CD4-positive, alpha-beta T cell (primary cell): Measurements from ENCODE around the gene SACS. TPM values are rescaled to one million over a fixed set of nuclear protein-coding genes. Genes with fewer than 3 reads are reported as not detected.

Experiments
- ATAC-seq: fragments of 200-7000 bp; cut with Tn5 transposase; one replicate; pipeline ENCODE4 v1.10.0; 2022; ENCODE audit warnings: mild to moderate bottlenecking; ENCODE audit not compliant: poor library complexity
- CTCF ChIA-PET: fragments of 350-600 bp; sonication (Branson Sonifier 250); formaldehyde crosslinking; loops from one replicate; lab custom pipeline; 2021; ENCODE audit warnings: antibody characterized with exemption, inconsistent platforms; lab: Charles Lee
- POLR2A ChIA-PET: fragments of 350-600 bp; sonication (Branson Sonifier 250); formaldehyde crosslinking; loops from one replicate; lab custom pipeline; 2021; ENCODE audit warnings: antibody characterized with exemption, inconsistent platforms; lab: Charles Lee
- DNase-seq, 14 experiments: peaks; one replicate each; pipeline ENCODE4 v3.0.0-alpha.2; 2013 to 2020; ENCODE audit warnings: mixed read lengths in 2 of 14
- H3K27ac ChIP-seq, 2 donors: one replicate each; pipeline versions ENCODE4 v1.5.1 to v1.7.0; 2013; ENCODE audit warnings: low read length in 2 of 2, low read depth in 1 of 2, mild to moderate bottlenecking in 1 of 2
- H3K27me3 ChIP-seq, 2 experiments: 1 replicate in 1 of 2; 2 replicates in 1 of 2; pipeline versions ENCODE4 v1.6.1 to v1.7.0; 2013; ENCODE audit warnings: low read length in 2 of 2, control low read depth in 1 of 2, mild to moderate bottlenecking in 1 of 2, moderate library complexity in 1 of 2; ENCODE audit not compliant: insufficient read depth in 2 of 2, control insufficient read depth in 1 of 2
- H3K36me3 ChIP-seq: one replicate; pipeline ENCODE4 v1.6.1; 2013; ENCODE audit warnings: low read length, control low read depth; ENCODE audit not compliant: insufficient read depth
- H3K4me1 ChIP-seq: one replicate; pipeline ENCODE4 v1.6.1; 2013; ENCODE audit warnings: low read length, control low read depth; ENCODE audit not compliant: insufficient read depth
- H3K4me3 ChIP-seq: one replicate; pipeline ENCODE4 v1.5.1; 2013; ENCODE audit warnings: mild to moderate bottlenecking, low read length, moderate library complexity
- H3K9me3 ChIP-seq, 2 experiments: 1 replicate in 1 of 2; 2 replicates in 1 of 2; pipeline versions ENCODE4 v1.6.1 to v1.7.0; 2013; ENCODE audit warnings: low read length in 2 of 2, mild to moderate bottlenecking in 2 of 2, control low read depth in 1 of 2, moderate library complexity in 1 of 2; ENCODE audit not compliant: control insufficient read depth in 1 of 2, insufficient read depth in 1 of 2
- H3K27ac Mint-ChIP-seq: one replicate; pipeline ENCODE4 v1.8.0; 2020; ENCODE audit warnings: mixed read lengths
- H3K27me3 Mint-ChIP-seq: one replicate; pipeline ENCODE4 v1.8.0; 2021; ENCODE audit warnings: mixed read lengths
- H3K36me3 Mint-ChIP-seq: one replicate; pipeline ENCODE4 v1.8.0; 2021; ENCODE audit warnings: low read depth, mixed read lengths
- H3K4me1 Mint-ChIP-seq: one replicate; pipeline ENCODE4 v1.8.0; 2021; ENCODE audit warnings: low read depth, mixed read lengths
- H3K4me3 Mint-ChIP-seq: one replicate; pipeline ENCODE4 v1.8.0; 2020; ENCODE audit warnings: mild to moderate bottlenecking, mixed read lengths
- H3K9me3 Mint-ChIP-seq: one replicate; pipeline ENCODE4 v1.8.0; 2020; ENCODE audit warnings: mixed read lengths
- CTCF ChIP-seq: fragments of 200-600 bp; IDR thresholded peaks from one replicate; pipeline ENCODE4 v1.8.0; 2022; ENCODE audit warnings: antibody characterized with exemption, mild to moderate bottlenecking
- intact Hi-C, 2 experiments: fragments of 100-400 bp; cut with DNase I in 1 of 2; cut with micrococcal nuclease in 1 of 2; formaldehyde crosslinking; loops; one replicate each; pipeline versions ENCODE4 v1.15.1 to v1.9.0; 2023 to 2025; cut with DNase I, micrococcal nuclease
- total RNA-seq, 174 experiments: library from RNA in 2 of 174; stranded (reverse) in 2 of 174; gene quantifications; one replicate each; pipeline ENCODE4 v1.2.3 and lab custom pipeline; 2021 to 2026

The SACS gene
- total RNA-seq, 2 experiments from 2014 or later = 8.7 to 11.6 TPM

GRCh38 chr13:23377579-23377978 is 55.9 kb downstream of the SACS start:
- intact Hi-C loops = loop anchor here (5.0 to 10.0 kb wide), 8 partner anchors 90 to 1927 kb away; partner anchors contain the start of genes FGF9 (in 1 of the 2), NUP58 (in 1 of the 2), SPATA13 (in 1 of the 2) and ZDHHC20 (in 1 of the 2)
- H3K27me3 Mint-ChIP-seq = no peaks in the 10 kb centered on the region
- H3K4me3 Mint-ChIP-seq = peak overlapping the region; percentile 23
- Histone ChIP-seq H3K27ac (no peak overlapping the region), H3K9me3 (no peaks in the 10 kb centered on the region), H3K27me3 (no peaks in the 10 kb centered on the region), H3K4me1 (peaks cover 48% of the 10 kb centered on the region), H3K4me3 (no peak overlapping the region), H3K36me3 (no peaks in the 10 kb centered on the region)
- CTCF ChIA-PET = interaction anchor here (0.6 kb wide), 1 partner anchor 10 kb away, joined by 3 read pairs; no protein-coding TSS in a partner anchor
- POLR2A ChIA-PET = no interaction called here
- no peak for ATAC-seq
- H3K4me1 Mint-ChIP-seq = peaks cover 62% of the 10 kb centered on the region
- H3K27ac Mint-ChIP-seq = no peak overlapping the region
- peaks cover 11% of the 10 kb centered on the region for H3K36me3 Mint-ChIP-seq
- DNase-seq = no peak
- no peak for TF ChIP-seq CTCF
- no peaks in the 10 kb centered on the region for H3K9me3 Mint-ChIP-seq

DNA sequence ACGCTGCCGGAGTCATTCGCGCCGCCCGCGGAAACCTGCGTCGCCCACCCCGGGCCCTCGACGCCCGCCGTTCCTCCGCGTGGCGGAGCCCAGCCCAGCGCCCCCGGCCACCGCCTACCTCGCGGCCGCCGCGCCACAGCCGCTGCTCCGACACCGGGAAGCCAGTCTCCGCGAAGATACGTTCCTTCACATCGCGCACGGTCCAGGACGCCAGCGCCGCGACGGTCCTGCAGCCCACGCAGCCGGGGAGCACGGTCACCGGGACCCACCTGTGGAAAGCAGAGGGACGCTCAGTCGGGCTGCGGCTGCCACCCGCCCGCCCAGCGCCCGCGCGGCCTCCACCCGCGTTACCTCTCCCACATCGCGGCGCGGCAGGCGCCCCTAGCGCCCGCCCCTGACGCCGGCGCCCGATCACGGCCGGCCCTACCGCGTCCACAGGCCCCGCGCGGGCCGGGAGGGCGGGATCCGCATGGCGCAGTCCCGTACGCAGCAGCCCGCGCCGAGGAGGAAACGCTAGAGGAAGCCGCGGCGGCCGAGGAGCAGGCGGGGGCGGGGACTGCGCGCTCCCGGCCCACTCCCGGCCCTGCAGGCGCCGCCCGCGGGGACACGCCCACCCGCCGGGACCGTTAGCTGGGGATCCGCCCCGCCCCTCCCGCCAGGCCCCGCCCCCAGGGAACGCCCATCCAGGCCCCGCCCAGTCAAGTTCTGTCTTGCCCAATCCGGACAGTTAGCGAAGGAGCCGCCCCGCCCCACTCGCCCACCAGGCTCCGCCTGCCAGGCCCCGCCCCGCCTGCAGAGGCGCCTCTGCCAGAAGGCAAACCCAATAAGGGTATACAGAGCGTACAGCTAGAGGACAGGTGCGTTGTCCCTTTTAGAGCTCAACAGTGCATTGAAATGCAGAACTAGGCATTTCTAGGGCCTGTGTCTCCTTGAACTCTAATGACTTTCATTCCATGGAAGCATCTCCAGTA is 58.2 kb downstream of the SACS start:
- peaks cover 32% of the 10 kb centered on the region for H3K36me3 Mint-ChIP-seq
- intact Hi-C loops = loop anchor here (2.0 to 10.0 kb wide), 10 partner anchors 92 to 1930 kb away; partner anchors contain the start of genes FGF9 (in 1 of the 2), MIPEP (in 1 of the 2), NUP58 (in 1 of the 2) and SPATA13 (in 1 of the 2)
- H3K36me3 ChIP-seq = peaks cover 15% of the 10 kb centered on the region
- no peaks in the 10 kb centered on the region for H3K9me3 ChIP-seq
- H3K4me1 Mint-ChIP-seq = peaks cover 73% of the 10 kb centered on the region
- no peaks in the 10 kb centered on the region for H3K27me3 Mint-ChIP-seq
- H3K4me3 ChIP-seq = peak overlapping the region; percentile 56
- H3K27ac Mint-ChIP-seq = peak overlapping the region; percentile 61
- DNase-seq (peak; percentile 95 to 99 (median 98)), ATAC-seq (peak; percentile 87)
- no peaks in the 10 kb centered on the region for H3K9me3 Mint-ChIP-seq
- H3K4me1 ChIP-seq = peaks cover 48% of the 10 kb centered on the region
- no peaks in the 10 kb centered on the region for H3K27me3 ChIP-seq
- peak; percentile 8 for TF ChIP-seq CTCF
- H3K4me3 Mint-ChIP-seq = peak overlapping the region; percentile 82
- ChIA-PET CTCF (no interaction called here), POLR2A (interaction anchor here (0.6 kb wide), 2 partner anchors 895 to 1927 kb away, joined by 3 read pairs; no protein-coding TSS in a partner anchor)
- H3K27ac ChIP-seq = no peak overlapping the region

DNA sequence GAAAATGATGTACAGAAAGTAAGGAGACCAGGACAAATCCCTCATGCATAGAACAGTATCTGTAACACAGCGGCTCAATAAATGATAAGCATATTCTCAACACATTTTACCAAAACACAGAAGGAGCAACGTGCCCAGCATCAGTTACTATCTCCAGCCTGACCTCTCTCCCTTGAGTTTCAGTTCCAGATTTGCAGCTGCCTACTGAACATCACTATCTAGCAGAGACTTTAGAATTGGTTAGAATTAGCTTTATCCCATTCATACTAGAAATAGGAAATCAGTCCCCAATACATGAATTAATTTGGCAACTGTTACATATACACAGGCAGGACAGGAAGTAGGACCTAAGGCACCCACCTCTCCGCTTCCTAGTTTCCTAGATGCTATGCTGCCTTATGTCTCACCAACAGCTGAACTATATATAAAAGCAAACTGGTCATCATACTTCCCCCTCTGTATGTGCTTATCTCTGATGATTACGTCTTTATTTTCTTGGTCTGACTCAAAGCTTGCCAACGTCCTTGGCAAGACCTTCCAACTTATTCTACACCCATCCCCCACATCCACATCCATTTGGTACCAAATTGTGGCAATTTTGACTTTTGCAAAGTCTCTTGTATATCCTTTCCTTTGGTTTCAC is 61.1 kb downstream of the SACS start:
- ChIA-PET POLR2A (no interaction called here), CTCF (no interaction called here)
- no peak for DNase-seq

More for the DNA sequence above, 61.1 kb downstream of the SACS start:
- no peaks in the 10 kb centered on the region for H3K9me3 Mint-ChIP-seq
- H3K4me1 Mint-ChIP-seq = peaks cover 46% of the 10 kb centered on the region
- no peaks in the 10 kb centered on the region for H3K9me3 ChIP-seq
- peaks cover 59% of the 10 kb centered on the region for H3K36me3 Mint-ChIP-seq
- no peak overlapping the region for H3K27ac ChIP-seq
- H3K36me3 ChIP-seq = peaks cover 33% of the 10 kb centered on the region
- no peaks in the 10 kb centered on the region for H3K27me3 Mint-ChIP-seq
- H3K4me1 ChIP-seq = peaks cover 22% of the 10 kb centered on the region
- TF ChIP-seq CTCF = no peak
- no peak for ATAC-seq
- no peak overlapping the region for H3K27ac Mint-ChIP-seq
- intact Hi-C loops = loop anchor here (10.0 kb wide), 6 partner anchors 882 to 1932 kb away; partner anchors contain the start of genes FGF9 (in 1 of the 2), NUP58 (in 1 of the 2) and ZDHHC20 (in 1 of the 2)
- peak overlapping the region; percentile 8 for H3K4me3 Mint-ChIP-seq
- no peaks in the 10 kb centered on the region for H3K27me3 ChIP-seq
- H3K4me3 ChIP-seq = no peak overlapping the region
